GM13977 (cell line): ENCODE measurements around the gene NAPA.

Source experiments
- DNase-seq: peaks from one replicate; pipeline ENCODE4 v3.0.0; 2012; ENCODE audit warnings: low spot score
- CTCF ChIP-seq: IDR thresholded peaks from 2 replicates; pipeline ENCODE4 v1.5.1; 2012; ENCODE audit warnings: mild to moderate bottlenecking, control low read depth; ENCODE audit not compliant: insufficient read depth; ENCODE audit errors: extremely low read depth, missing control alignments
- in situ Hi-C: fragments of 300-500 bp; cut with MboI; formaldehyde crosslinking; loops from one replicate; pipeline ENCODE4 v1.12.0; 2022; ENCODE audit warnings: low sequenced_read_pairs, low pct_unique_long_range_greater_than_20kb, mixed read lengths, inconsistent platforms; ENCODE audit not compliant: unreplicated experiment

Gene NAPA

GRCh38 chr19:47494211-47494547 is 20.7 kb downstream of the NAPA start:
- DNase-seq, result no peak
- in situ Hi-C loops, result no loop called here
- TF ChIP-seq CTCF, result no peak

- no peak for DNase-seq
- no peak for TF ChIP-seq CTCF
These were observed 21.3 kb downstream of the NAPA start for GRCh38 chr19:47493378-47494210.

GRCh38 chr19:47492571-47493377 is 22.1 kb downstream of the NAPA start:
- in situ Hi-C loops, result no loop called here
- no peak for TF ChIP-seq CTCF
- DNase-seq, result no peak

More at GRCh38 chr19:47493378-47494210, 21.3 kb downstream of the NAPA start:
- in situ Hi-C loops, result no loop called here

GRCh38 chr19:47492137-47492533 is 22.7 kb downstream of the NAPA start:
- in situ Hi-C loops, result no loop called here
- TF ChIP-seq CTCF, result no peak
- no peak for DNase-seq

GRCh38 chr19:47491358-47492136 is 23.3 kb downstream of the NAPA start:
- DNase-seq, result no peak
- TF ChIP-seq CTCF, result no peak
- in situ Hi-C loops, result no loop called here

GRCh38 chr19:47490847-47491246 is 24.0 kb downstream of the NAPA start:
- no peak for TF ChIP-seq CTCF
- in situ Hi-C loops, result no loop called here

More at GRCh38 chr19:47490847-47491246, 24.0 kb downstream of the NAPA start:
- DNase-seq, result no peak
